Small intestine (tissue), 7 donors: ENCODE measurements around the gene C2orf15. TPM values are rescaled to one million over a fixed set of nuclear protein-coding genes. Genes with fewer than 3 reads are reported as not detected.
"Not testable (repeated sequence)": the region's sequence is repeated elsewhere in the genome, so short reads cannot be mapped to it uniquely, and the experiment has no call there.

Experiments used
- DNase-seq, 2 donors: peaks; one replicate each; pipeline versions ENCODE4 v3.0.0 to v3.0.0-alpha.2; 2013
- FAIRE-seq: peaks from 2 replicates; lab custom pipeline; 2012; peaks lifted over from hg19 to GRCh38; lab: Jason Lieb, UNC
- H3K27ac ChIP-seq, 3 donors: one replicate each; pipeline ENCODE4 v1.5.1; 2013; ENCODE audit warnings: low read length in 2 of 3, mild to moderate bottlenecking in 2 of 3, control low read depth in 1 of 3, inconsistent platforms in 1 of 3, low read depth in 1 of 3, moderate library complexity in 1 of 3
- H3K27me3 ChIP-seq, 3 donors: one replicate each; pipeline ENCODE4 v1.6.1; 2013; ENCODE audit warnings: low read length in 3 of 3, inconsistent platforms in 1 of 3; ENCODE audit not compliant: control insufficient read depth in 3 of 3, insufficient read depth in 3 of 3
- H3K36me3 ChIP-seq, 3 donors: one replicate each; pipeline ENCODE4 v1.6.1; 2013; ENCODE audit warnings: low read length in 3 of 3, inconsistent platforms in 1 of 3, low read depth in 1 of 3, mild to moderate bottlenecking in 1 of 3, moderate library complexity in 1 of 3; ENCODE audit not compliant: control insufficient read depth in 3 of 3, insufficient read depth in 2 of 3
- H3K4me1 ChIP-seq, 3 donors: one replicate each; pipeline ENCODE4 v1.6.1; 2013; ENCODE audit warnings: low read length in 2 of 3, inconsistent platforms in 1 of 3, low read depth in 1 of 3, mild to moderate bottlenecking in 1 of 3, moderate library complexity in 1 of 3; ENCODE audit not compliant: control insufficient read depth in 3 of 3, insufficient read depth in 2 of 3
- H3K4me3 ChIP-seq, 3 donors: one replicate each; pipeline ENCODE4 v1.5.1; 2013; ENCODE audit warnings: low read length in 3 of 3, control low read depth in 1 of 3, inconsistent platforms in 1 of 3, low read depth in 1 of 3, mild to moderate bottlenecking in 1 of 3, moderate library complexity in 1 of 3
- H3K9me3 ChIP-seq, 2 donors: one replicate each; pipeline ENCODE4 v1.6.1; 2013; ENCODE audit warnings: low read depth in 1 of 2, low read length in 1 of 2; ENCODE audit not compliant: control insufficient read depth in 2 of 2, insufficient read depth in 1 of 2
- WGBS, 3 donors: extraction: QIAGEN DNeasy Blood & Tissue Kit; methylation state at CpG; one replicate each; pipeline ENCODE4 v1.1.7; 2013; 5-methylcytosine and 5-hydroxymethylcytosine counted together
- polyA plus RNA-seq, 4 donors: library from polyadenylated mRNA; stranded (reverse) in 3 of 4; unstranded in 1 of 4; fragments of 200-250 nt in 3 of 4; fragments of 120-200 nt in 1 of 4; gene quantifications; one replicate each; pipeline versions ENCODE4 v1.2.1 to v1.2.3, GENCODE V29; 2013
- donor health status: healthy with polysubstance abuse.
- donor health status: control.
- donor health status: control.
- donor health status: Bipolar disorder and iron deficiency.
- donor health status: healthy.

The C2orf15 gene
- polyA plus RNA-seq, 4 donors: 1.4 to 10.0 (median 5.2) TPM

DNA sequence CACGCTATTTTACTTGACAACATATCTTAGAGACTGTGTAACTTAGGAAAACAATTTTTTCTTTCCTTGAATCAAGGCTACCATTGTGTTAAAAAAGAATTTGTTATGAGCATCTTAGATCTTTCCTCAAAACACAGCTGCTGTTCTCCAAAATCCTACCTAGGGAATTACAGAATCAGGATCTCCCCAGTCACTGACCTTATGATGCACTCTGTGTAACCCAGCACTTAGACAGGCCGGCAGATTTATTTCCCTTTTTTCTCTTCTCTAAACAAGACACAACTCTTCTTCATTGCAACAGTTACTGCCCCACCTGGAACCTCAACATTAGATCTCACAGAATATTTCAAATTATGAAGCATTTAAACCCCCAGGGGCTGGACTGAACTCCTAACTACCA, 13.5 kb upstream of the C2orf15 start:
- no peak for FAIRE-seq
- H3K9me3 ChIP-seq: peaks cover 0 to 14% of the 10 kb centered on the region in 2 donors
- no peak for DNase-seq
- no peaks in the 10 kb centered on the region for H3K27me3 ChIP-seq
- H3K4me1 ChIP-seq: no peaks in the 10 kb centered on the region
- peaks cover 0 to 5% (median 2%) of the 10 kb centered on the region in 3 donors for H3K36me3 ChIP-seq
- H3K27ac ChIP-seq: no peak overlapping the region
- H3K4me3 ChIP-seq: no peak overlapping the region
- 78 to 96% (median 95%) methylated on average over 2 of the region's 2 CpGs for WGBS, 3 donors

DNA sequence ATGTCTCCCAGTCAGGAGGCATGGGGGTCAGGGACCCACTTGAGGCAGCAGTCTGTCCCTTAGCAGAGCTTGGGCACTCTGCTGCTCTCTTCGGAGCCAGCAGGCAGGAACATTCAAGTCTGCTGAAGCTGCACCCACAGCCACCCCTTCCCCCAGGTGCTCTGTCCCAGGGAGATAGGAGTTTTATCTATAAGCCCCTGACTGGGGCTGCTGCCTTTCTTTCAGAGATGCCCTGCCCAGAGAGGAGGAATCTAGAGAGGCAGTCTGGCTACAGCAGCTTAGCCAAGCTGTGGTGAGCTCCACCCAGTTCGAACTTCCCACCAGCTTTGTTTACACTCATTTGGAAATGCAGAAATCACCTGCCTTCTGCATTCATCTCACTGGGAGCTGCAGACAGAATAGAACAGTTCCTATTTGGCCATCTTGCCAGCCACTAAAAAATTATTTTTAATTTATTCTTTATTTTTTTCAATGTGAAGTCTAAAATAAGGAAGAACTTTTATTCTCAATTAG, 6.4 kb upstream of the C2orf15 start:
- H3K4me3 ChIP-seq, H3K27me3 ChIP-seq, DNase-seq, H3K36me3 ChIP-seq, H3K4me1 ChIP-seq, H3K27ac ChIP-seq, FAIRE-seq: not testable (repeated sequence)
- 92 to 97% (median 92%) methylated on average over 2 of the region's 2 CpGs for WGBS, 3 donors
- H3K9me3 ChIP-seq: peaks cover 0 to 12% of the 10 kb centered on the region in 2 donors

DNA sequence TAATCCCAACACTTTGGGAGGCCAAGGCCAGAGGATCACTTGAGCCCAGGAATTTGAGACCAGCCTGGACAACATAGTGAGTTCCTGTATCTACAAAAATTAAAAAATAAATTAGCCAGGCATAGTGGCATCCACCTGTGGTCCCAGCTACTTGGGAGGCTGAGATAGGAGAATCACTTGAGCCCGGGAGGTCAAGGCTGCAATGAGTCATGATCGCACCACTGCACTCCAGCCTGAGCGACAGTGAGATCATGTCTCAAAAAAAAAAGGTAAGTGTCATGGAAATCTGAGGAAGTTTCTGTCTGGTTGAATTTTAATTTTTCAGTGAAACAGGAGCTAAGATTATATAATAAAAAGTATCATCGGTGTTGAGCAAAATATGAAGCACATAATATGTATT, 2.5 kb upstream of the C2orf15 start:
- WGBS, 3 donors: 95 to 98% (median 96%) methylated on average over 4 of the region's 4 CpGs

GRCh38 chr2:99140056-99140859, 1.2 kb upstream of the C2orf15 start:
- H3K36me3 ChIP-seq: peaks cover 0 to 6% (median 0%) of the 10 kb centered on the region in 3 donors
- DNase-seq (no peak), FAIRE-seq (no peak)
- H3K27me3 ChIP-seq: no peaks in the 10 kb centered on the region
- no peaks in the 10 kb centered on the region for H3K4me1 ChIP-seq
- 7 to 20% (median 13%) methylated on average over 17 of the region's 17 CpGs for WGBS, 3 donors
- H3K27ac ChIP-seq: peak overlapping the region; percentile 85 to 99 (median 98)
- peak overlapping the region; percentile 71 to 99 (median 71) for H3K4me3 ChIP-seq
- peaks cover 0 to under 1% of the 10 kb centered on the region in 2 donors for H3K9me3 ChIP-seq

More for the DNA sequence above, 2.5 kb upstream of the C2orf15 start:
- H3K4me3 ChIP-seq: no peak overlapping the region
- H3K36me3 ChIP-seq: no peaks in the 10 kb centered on the region
- no peak for DNase-seq
- no peaks in the 10 kb centered on the region for H3K27me3 ChIP-seq
- H3K27ac ChIP-seq: no peak overlapping the region
- no peaks in the 10 kb centered on the region for H3K4me1 ChIP-seq
- no peak for FAIRE-seq
- H3K9me3 ChIP-seq: peaks cover 0 to 10% of the 10 kb centered on the region in 2 donors

DNA sequence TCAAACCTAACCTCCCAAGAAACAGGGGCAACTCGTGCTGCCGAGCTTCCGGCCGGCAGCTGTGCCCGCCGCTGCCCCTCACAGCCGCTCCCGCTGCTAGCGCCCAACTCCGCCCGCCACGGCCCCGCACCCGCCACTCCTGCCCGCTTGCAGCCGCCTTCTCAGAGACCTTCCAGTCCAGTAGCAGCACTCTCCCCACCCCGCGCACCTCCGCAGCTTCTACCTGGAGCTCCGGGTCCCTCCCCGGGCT, 722 bp upstream of the C2orf15 start:
- FAIRE-seq (no peak), DNase-seq (no peak)
- Histone ChIP-seq H3K4me1 (no peaks in the 10 kb centered on the region), H3K36me3 (peaks cover 0 to 6% (median 0%) of the 10 kb centered on the region in 3 donors), H3K4me3 (peak overlapping the region; percentile 71 to 99 (median 71)), H3K27me3 (no peaks in the 10 kb centered on the region), H3K9me3 (no peaks in the 10 kb centered on the region), H3K27ac (peak overlapping the region; percentile 85 to 99 (median 98))
- 0% methylated on average over 12 to 21 of the region's 21 CpGs for WGBS, 3 donors

DNA sequence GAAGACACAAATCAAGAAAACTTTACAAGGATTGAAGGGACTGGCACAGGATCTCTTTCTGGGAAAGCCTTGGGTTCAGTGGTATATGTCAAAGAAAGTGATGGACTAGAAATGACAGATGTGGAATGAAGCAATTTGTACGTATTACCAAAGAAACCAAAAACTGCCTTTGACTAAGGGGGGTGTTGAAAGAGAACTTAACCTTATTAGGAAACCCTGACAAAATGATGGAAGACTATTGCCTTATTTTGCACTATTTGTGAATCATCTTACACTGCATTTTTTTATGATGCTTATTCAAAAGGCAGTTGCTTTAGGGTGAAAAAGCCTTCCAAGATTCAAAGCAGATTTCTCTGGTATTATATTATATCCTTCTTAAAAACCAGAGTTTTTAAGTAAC, 9.2 kb downstream of the C2orf15 start:
- FAIRE-seq (no peak), DNase-seq (no peak)
- 88 to 100% (median 97%) methylated on average over 1 of the region's 1 CpG for WGBS, 3 donors
- Histone ChIP-seq H3K36me3 (peaks cover 0 to 5% (median 0%) of the 10 kb centered on the region in 3 donors), H3K9me3 (no peaks in the 10 kb centered on the region), H3K4me3 (no peak overlapping the region), H3K4me1 (peaks cover 0 to 20% (median 4%) of the 10 kb centered on the region in 3 donors), H3K27ac (no peak overlapping the region), H3K27me3 (no peaks in the 10 kb centered on the region)

GRCh38 chr2:99152199-99152895, 10.8 kb downstream of the C2orf15 start:
- FAIRE-seq: no peak
- H3K27me3 ChIP-seq: no peaks in the 10 kb centered on the region

GRCh38 chr2:99153921-99154604, 12.6 kb downstream of the C2orf15 start:
- Histone ChIP-seq H3K4me1 (peaks cover 0 to 25% (median 7%) of the 10 kb centered on the region in 3 donors), H3K36me3 (peaks cover 0 to 6% (median 3%) of the 10 kb centered on the region in 3 donors), H3K4me3 (peak overlapping the region; percentile 63 to 94 (median 77)), H3K27ac (peak overlapping the region; percentile 81 to 96 (median 90)), H3K9me3 (no peaks in the 10 kb centered on the region), H3K27me3 (no peaks in the 10 kb centered on the region)
- DNase-seq: peak; percentile 16 to 36
- FAIRE-seq: no peak
- 16 to 38% (median 22%) methylated on average over 12 of the region's 12 CpGs for WGBS, 3 donors

More at GRCh38 chr2:99152199-99152895, 10.8 kb downstream of the C2orf15 start:
- no peaks in the 10 kb centered on the region for H3K9me3 ChIP-seq
- H3K27ac ChIP-seq: peak overlapping the region in 1 of 3 donors; percentile 90
- 83 to 90% (median 84%) methylated on average over 7 of the region's 7 CpGs for WGBS, 3 donors
- H3K4me1 ChIP-seq: peaks cover 0 to 25% (median 7%) of the 10 kb centered on the region in 3 donors
- peak in 1 of 2 donors; percentile 75 for DNase-seq
- peaks cover 0 to 5% (median 3%) of the 10 kb centered on the region in 3 donors for H3K36me3 ChIP-seq
- H3K4me3 ChIP-seq: no peak overlapping the region
